Measurements from ENCODE around the gene LPAR6.

- TF ChIP-seq CTCF (IDR thresholded peaks at IDR 0.05) (no peak), EZH2 (IDR thresholded peaks at IDR 0.05; ENCODE audit: borderline replicate concordance, insufficient read depth, low read depth, low read length, poor library complexity, severe bottlenecking) (no peak)
These were observed 16.1 kb upstream of the LPAR6 start for GRCh38 chr13:48429036-48429435.

All from B cell (primary cell).